SU-DHL-6 (cell line): ENCODE results near the gene DOCK10.

Experiments
- H2AFZ ChIP-seq: fragments of 200-600 bp; sonication (generic); 2 replicates; pipeline ENCODE4 v1.6.1; 2014; ENCODE audit warnings: low read depth, mild to moderate bottlenecking, moderate library complexity, mixed read lengths, antibody characterized with exemption, low read length; ENCODE audit not compliant: severe bottlenecking
- H3F3A ChIP-seq: fragments of 200-600 bp; shearing (Covaris generic); 2 replicates; pipeline ENCODE4 v1.6.0; 2016; ENCODE audit warnings: antibody characterized with exemption, mild to moderate bottlenecking; ENCODE audit not compliant: insufficient read depth
- H3K27ac ChIP-seq: fragments of 200-600 bp; sonication (generic); 2 replicates; pipeline ENCODE4 v1.5.1; 2016; ENCODE audit warnings: low read depth, mild to moderate bottlenecking, low read length, moderate library complexity, mixed read lengths
- H3K27me3 ChIP-seq: fragments of 200-600 bp; sonication (generic), shearing (Covaris generic); 2 replicates; pipeline ENCODE4 v1.6.0; 2014; ENCODE audit warnings: mild to moderate bottlenecking, low read length
- H3K36me3 ChIP-seq: fragments of 200-600 bp; sonication (generic); 2 replicates; pipeline ENCODE4 v1.6.1; 2014; ENCODE audit warnings: mild to moderate bottlenecking, low read length, mixed read lengths
- H3K4me2 ChIP-seq: fragments of 300-600, 200-600 bp; shearing (Covaris generic), sonication (generic); 2 replicates; pipeline ENCODE4 v1.6.0; 2014; ENCODE audit warnings: low read length, low read depth, mild to moderate bottlenecking; ENCODE audit not compliant: poor library complexity, severe bottlenecking
- H3K4me3 ChIP-seq: fragments of 200-600 bp; sonication (generic); 2 replicates; pipeline ENCODE4 v1.5.1; 2014; ENCODE audit warnings: antibody characterized with exemption, low read length, mild to moderate bottlenecking, mixed read lengths; ENCODE audit not compliant: insufficient read depth, poor library complexity, severe bottlenecking
- H3K79me2 ChIP-seq: fragments of 200-600 bp; sonication (generic); 2 replicates; pipeline ENCODE4 v1.6.1; 2014; ENCODE audit warnings: mild to moderate bottlenecking, low read length, moderate library complexity; ENCODE audit not compliant: insufficient read depth
- H3K9ac ChIP-seq: fragments of 200-600 bp; sonication (generic); 2 replicates; pipeline ENCODE4 v1.7.0; 2014; ENCODE audit warnings: mild to moderate bottlenecking, low read length
- H3K9me2 ChIP-seq: fragments of 200-600 bp; sonication (generic); replicated peaks from 2 replicates; pipeline ENCODE4 v1.6.1; 2014; ENCODE audit warnings: low read length; ENCODE audit not compliant: insufficient read depth
- H3K9me3 ChIP-seq: fragments of 200-600 bp; sonication (generic); 2 replicates; pipeline ENCODE4 v1.6.1; 2014; ENCODE audit warnings: low read length, mixed read lengths; ENCODE audit not compliant: insufficient read depth
- H4K20me1 ChIP-seq: fragments of 200-600 bp; sonication (generic); 2 replicates; pipeline ENCODE4 v1.6.1; 2014; ENCODE audit warnings: low read depth, mild to moderate bottlenecking, antibody characterized with exemption, low read length, moderate library complexity, mixed read lengths
- CTCF ChIP-seq: fragments of 200-600 bp; sonication (generic); IDR thresholded peaks from one replicate; pipeline ENCODE4 v1.5.1; 2017; ENCODE audit warnings: antibody characterized with exemption, mild to moderate bottlenecking, low read length, moderate library complexity; ENCODE audit not compliant: insufficient read depth, poor library complexity, severe bottlenecking
- EZH2phosphoT487 ChIP-seq: fragments of 200-600 bp; sonication (generic), shearing (Covaris generic); conservative IDR thresholded peaks from 2 replicates; pipeline ENCODE4 v1.6.1; 2018; ENCODE audit warnings: mild to moderate bottlenecking, antibody characterized with exemption, low read length, moderate library complexity, mixed read lengths

DOCK10 gene

DNA sequence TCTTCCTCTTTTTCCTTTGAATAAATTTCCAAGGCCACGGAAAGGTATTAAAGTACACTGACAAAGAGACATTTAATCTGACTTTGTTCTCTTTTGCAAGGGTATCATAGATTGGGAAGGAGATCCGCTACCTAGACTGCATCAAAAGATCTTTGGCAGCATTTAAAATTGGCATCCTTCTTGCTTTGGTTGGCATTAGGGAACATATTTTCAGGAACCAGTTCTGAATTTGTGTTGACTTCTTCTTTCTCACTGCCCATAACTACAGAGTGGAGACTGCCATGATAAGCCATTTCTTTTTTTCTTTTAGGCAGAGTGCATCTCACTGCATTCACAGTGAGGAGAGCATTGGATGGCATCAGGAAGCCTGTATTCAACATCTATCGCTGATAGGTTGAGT lies 83.4 kb downstream of the DOCK10 start:
- Histone ChIP-seq H3K27me3 (no peaks in the 10 kb centered on the region), H3F3A (no peaks in the 10 kb centered on the region), H3K9ac (no peak overlapping the region), H2AFZ (no peak overlapping the region), H3K27ac (no peak overlapping the region), H3K4me2 (no peak overlapping the region), H3K4me3 (no peak overlapping the region), H4K20me1 (no peaks in the 10 kb centered on the region), H3K9me3 (no peaks in the 10 kb centered on the region), H3K9me2 (no peaks in the 10 kb centered on the region), H3K79me2 (no peaks in the 10 kb centered on the region), H3K36me3 (no peaks in the 10 kb centered on the region)
- no peak for TF ChIP-seq EZH2phosphoT487
- no peak for TF ChIP-seq CTCF

GRCh38 chr2:224958462-224958857 lies 83.8 kb downstream of the DOCK10 start:
- TF ChIP-seq EZH2phosphoT487, result no peak
- TF ChIP-seq CTCF, result no peak
- Histone ChIP-seq H3K9me2 (no peaks in the 10 kb centered on the region), H3K79me2 (no peaks in the 10 kb centered on the region), H3K9ac (no peak overlapping the region), H3K4me2 (no peak overlapping the region), H3F3A (no peaks in the 10 kb centered on the region), H3K36me3 (no peaks in the 10 kb centered on the region), H3K4me3 (no peak overlapping the region), H3K27ac (no peak overlapping the region), H4K20me1 (no peaks in the 10 kb centered on the region), H2AFZ (no peak overlapping the region), H3K27me3 (no peaks in the 10 kb centered on the region), H3K9me3 (no peaks in the 10 kb centered on the region)

DNA sequence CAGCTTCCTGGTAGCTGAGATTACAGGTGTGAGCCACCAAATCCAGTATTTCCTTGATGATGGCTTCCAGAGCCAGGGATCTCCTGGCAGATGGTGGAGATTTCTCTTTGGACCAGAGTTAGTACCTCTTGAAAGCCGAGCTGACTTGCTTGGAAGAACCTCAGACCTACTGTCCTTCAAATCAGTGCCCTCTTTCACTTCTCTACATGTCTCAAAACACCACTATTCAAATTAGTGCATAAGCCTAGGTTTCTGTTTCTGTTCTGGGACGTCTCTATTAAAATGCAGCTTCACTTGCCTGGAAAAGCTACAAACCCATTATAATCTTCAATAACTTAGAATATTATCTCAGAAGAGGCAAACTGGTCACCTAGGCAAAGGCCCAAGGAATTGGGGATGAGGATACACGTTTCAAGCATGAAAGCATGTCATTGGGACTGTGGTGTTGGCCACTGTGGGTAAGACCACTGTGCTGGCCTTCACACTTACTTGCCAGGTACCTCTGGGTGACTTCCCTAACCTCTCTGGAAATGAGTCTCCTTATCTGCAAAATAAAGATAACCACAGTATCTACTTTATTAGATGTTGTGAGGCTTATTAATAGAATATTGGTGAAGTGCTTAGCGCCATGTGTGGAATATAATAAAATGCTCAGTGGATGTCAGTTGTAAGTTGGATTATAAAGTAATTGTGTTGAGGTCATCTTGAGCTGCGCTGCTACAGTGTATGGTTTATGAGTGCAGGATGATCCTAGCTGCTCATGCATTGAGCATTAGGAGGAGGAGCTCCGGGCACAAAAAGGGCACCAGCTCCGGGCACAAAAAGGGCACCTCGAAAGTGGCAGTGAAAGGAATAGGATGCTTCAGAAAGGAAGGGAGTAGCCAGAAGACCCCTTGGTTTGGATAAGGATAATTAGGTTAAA lies 84.5 kb downstream of the DOCK10 start:
- H3K27ac ChIP-seq, result no peak overlapping the region
- H3K27me3 ChIP-seq, result no peaks in the 10 kb centered on the region
- no peaks in the 10 kb centered on the region for H3K36me3 ChIP-seq
- H3K4me2 ChIP-seq, result no peak overlapping the region
- no peaks in the 10 kb centered on the region for H3K9me2 ChIP-seq
- H3K9me3 ChIP-seq, result no peaks in the 10 kb centered on the region
- H4K20me1 ChIP-seq, result no peaks in the 10 kb centered on the region
- no peak overlapping the region for H3K4me3 ChIP-seq
- no peak overlapping the region for H3K9ac ChIP-seq
- no peaks in the 10 kb centered on the region for H3K79me2 ChIP-seq
- no peak for TF ChIP-seq CTCF
- no peak for TF ChIP-seq EZH2phosphoT487
- H3F3A ChIP-seq, result no peaks in the 10 kb centered on the region
- no peak overlapping the region for H2AFZ ChIP-seq
